ENCODE data around the gene PCDH12.

PCDH12 gene

GRCh38 chr5:141942185-141942857, 15.7 kb downstream of the PCDH12 start:
- no peak overlapping the region for H3K4me3 ChIP-seq (ENCODE audit: control insufficient read depth, low read depth, low read length)
- TF ChIP-seq, protein P1, sequence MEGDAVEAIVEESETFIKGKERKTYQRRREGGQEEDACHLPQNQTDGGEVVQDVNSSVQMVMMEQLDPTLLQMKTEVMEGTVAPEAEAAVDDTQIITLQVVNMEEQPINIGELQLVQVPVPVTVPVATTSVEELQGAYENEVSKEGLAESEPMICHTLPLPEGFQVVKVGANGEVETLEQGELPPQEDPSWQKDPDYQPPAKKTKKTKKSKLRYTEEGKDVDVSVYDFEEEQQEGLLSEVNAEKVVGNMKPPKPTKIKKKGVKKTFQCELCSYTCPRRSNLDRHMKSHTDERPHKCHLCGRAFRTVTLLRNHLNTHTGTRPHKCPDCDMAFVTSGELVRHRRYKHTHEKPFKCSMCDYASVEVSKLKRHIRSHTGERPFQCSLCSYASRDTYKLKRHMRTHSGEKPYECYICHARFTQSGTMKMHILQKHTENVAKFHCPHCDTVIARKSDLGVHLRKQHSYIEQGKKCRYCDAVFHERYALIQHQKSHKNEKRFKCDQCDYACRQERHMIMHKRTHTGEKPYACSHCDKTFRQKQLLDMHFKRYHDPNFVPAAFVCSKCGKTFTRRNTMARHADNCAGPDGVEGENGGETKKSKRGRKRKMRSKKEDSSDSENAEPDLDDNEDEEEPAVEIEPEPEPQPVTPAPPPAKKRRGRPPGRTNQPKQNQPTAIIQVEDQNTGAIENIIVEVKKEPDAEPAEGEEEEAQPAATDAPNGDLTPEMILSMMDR (IDR thresholded peaks at IDR 0.05; ENCODE audit: control insufficient read depth, insufficient read depth, low read depth, low read length, missing control alignments) = no peak
- DNase-seq (ENCODE audit: low read depth) = no peak

- H3K4me3 ChIP-seq (ENCODE audit: control insufficient read depth, low read depth, low read length) = no peak overlapping the region
- no peak for DNase-seq (ENCODE audit: low read depth)
- TF ChIP-seq, protein P1 (IDR thresholded peaks at IDR 0.05; ENCODE audit: control insufficient read depth, insufficient read depth, low read depth, low read length, missing control alignments) = no peak
These were observed 16.2 kb downstream of the PCDH12 start for GRCh38 chr5:141941779-141942178.

DNA sequence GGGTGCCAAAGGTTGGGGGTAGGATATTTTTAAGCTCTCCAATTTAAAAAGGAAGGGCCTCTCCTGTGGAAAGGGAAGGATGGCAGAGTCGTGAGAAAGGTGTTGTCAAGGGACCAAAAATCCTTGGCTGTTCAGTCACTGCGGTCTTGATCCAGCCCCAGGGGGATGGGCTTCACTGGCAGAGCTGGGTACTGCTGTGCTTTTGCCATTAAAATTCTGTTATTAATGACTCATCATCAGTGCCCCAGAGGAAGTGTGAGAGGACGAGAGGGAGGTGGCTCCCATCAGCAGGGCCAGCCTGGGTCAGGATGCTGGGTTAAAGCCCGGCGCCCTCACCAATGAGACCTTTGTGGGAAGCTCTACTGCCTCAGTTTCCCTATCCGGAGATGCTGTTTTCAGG, 16.7 kb downstream of the PCDH12 start:
- DNase-seq (ENCODE audit: low read depth) = peak; percentile 13
- H3K4me3 ChIP-seq (ENCODE audit: control insufficient read depth, low read depth, low read length) = no peak overlapping the region
- TF ChIP-seq, protein P1 (IDR thresholded peaks at IDR 0.05; ENCODE audit: control insufficient read depth, insufficient read depth, low read depth, low read length, missing control alignments) = no peak

DNA sequence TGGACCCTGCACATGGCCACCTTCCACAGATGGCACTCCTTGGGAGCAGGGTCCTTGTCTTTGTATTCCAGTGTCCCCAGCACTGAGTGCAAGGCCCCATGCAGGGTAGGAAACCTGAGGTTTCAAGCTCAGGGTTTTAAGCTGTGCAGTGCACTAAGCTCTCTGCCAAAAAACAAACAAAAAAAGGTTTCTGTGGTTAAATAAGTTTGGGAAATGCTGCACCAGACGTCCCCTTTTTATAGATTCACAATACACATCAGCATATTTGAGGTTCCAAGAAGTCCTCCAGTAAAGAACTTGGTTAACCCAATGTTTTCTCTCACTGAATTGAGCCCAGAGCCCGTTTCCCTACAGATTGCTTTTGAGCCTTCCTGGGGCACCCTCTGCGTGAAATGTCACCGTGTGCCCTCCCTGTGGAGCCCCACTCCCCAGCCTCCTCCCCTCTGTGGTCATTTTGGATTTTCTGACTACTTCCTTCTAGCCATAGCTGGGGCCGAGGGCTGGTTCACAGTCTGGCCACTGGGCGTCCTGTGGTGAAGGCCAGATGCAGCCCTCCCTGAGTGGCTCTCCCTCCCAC, 17.2 kb downstream of the PCDH12 start:
- no peak overlapping the region for H3K4me3 ChIP-seq (ENCODE audit: control insufficient read depth, low read depth, low read length)
- TF ChIP-seq, protein P1 (IDR thresholded peaks at IDR 0.05; ENCODE audit: control insufficient read depth, insufficient read depth, low read depth, low read length, missing control alignments) = peak; percentile 38
- DNase-seq (ENCODE audit: low read depth) = peak; percentile 50

- no peak for DNase-seq (ENCODE audit: low read depth)
- H3K4me3 ChIP-seq (ENCODE audit: control insufficient read depth, low read depth, low read length) = no peak overlapping the region
- TF ChIP-seq, protein P1 (IDR thresholded peaks at IDR 0.05; ENCODE audit: control insufficient read depth, insufficient read depth, low read depth, low read length, missing control alignments) = no peak
These were observed 22.5 kb downstream of the PCDH12 start for GRCh38 chr5:141935538-141935937.

GRCh38 chr5:141934099-141934844, 23.7 kb downstream of the PCDH12 start:
- no peak for DNase-seq (ENCODE audit: low read depth)
- no peak overlapping the region for H3K4me3 ChIP-seq (ENCODE audit: control insufficient read depth, low read depth, low read length)
- TF ChIP-seq, protein P1 (IDR thresholded peaks at IDR 0.05; ENCODE audit: control insufficient read depth, insufficient read depth, low read depth, low read length, missing control alignments) = no peak

Data from AG09309 (cell line).